A673 (cell line): ENCODE results near the gene COMMD3.

Source experiments
- EZH2 ChIP-seq: fragments of 200-600 bp; sonication (generic); IDR thresholded peaks from 2 replicates; pipeline ENCODE4 v1.6.1; 2017; ENCODE audit warnings: borderline replicate concordance, low read depth, mild to moderate bottlenecking, mixed read lengths, antibody characterized with exemption, low read length; ENCODE audit not compliant: poor library complexity, severe bottlenecking
- TF ChIP-seq, protein P1 (sequence below): fragments of 300-800, 200-600 bp; sonication (generic); conservative IDR thresholded peaks from 2 replicates; pipeline ENCODE4 v1.5.1; 2017; ENCODE audit warnings: low read depth, mild to moderate bottlenecking, antibody characterized with exemption, low read length, moderate library complexity, mixed read lengths

- TF ChIP-seq, protein P1, sequence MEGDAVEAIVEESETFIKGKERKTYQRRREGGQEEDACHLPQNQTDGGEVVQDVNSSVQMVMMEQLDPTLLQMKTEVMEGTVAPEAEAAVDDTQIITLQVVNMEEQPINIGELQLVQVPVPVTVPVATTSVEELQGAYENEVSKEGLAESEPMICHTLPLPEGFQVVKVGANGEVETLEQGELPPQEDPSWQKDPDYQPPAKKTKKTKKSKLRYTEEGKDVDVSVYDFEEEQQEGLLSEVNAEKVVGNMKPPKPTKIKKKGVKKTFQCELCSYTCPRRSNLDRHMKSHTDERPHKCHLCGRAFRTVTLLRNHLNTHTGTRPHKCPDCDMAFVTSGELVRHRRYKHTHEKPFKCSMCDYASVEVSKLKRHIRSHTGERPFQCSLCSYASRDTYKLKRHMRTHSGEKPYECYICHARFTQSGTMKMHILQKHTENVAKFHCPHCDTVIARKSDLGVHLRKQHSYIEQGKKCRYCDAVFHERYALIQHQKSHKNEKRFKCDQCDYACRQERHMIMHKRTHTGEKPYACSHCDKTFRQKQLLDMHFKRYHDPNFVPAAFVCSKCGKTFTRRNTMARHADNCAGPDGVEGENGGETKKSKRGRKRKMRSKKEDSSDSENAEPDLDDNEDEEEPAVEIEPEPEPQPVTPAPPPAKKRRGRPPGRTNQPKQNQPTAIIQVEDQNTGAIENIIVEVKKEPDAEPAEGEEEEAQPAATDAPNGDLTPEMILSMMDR = no peak
- TF ChIP-seq EZH2 = no peak
Measured at GRCh38 chr10:22342421-22342820, 26.2 kb downstream of the COMMD3 start.
